Gastrocnemius medialis (tissue), 4 donors: Measurements from ENCODE around the gene SHF.

Experiments
- CTCF ChIP-seq, 5 experiments: fragments of 450-650 bp in 3 of 5; fragments of 200-600 bp in 2 of 5; sonication (generic) in 2 of 5; IDR thresholded peaks in 4 of 5; conservative IDR thresholded peaks in 1 of 5; 1 replicate in 4 of 5; 2 replicates in 1 of 5; pipeline ENCODE4 v1.5.1; 2016 to 2019; ENCODE audit warnings: antibody characterized with exemption in 5 of 5, mild to moderate bottlenecking in 3 of 5, moderate library complexity in 3 of 5
- POLR2A ChIP-seq, 2 donors: fragments of 450-650 bp; IDR thresholded peaks; one replicate each; pipeline ENCODE4 v1.6.1; 2017; ENCODE audit warnings: antibody characterized with exemption in 2 of 2, mild to moderate bottlenecking in 2 of 2, moderate library complexity in 2 of 2

GRCh38 chr15:45171912-45172311, 15.9 kb downstream of the SHF start:
- TF ChIP-seq CTCF (IDR thresholded peaks at IDR 0.05 in 4 of 5, conservative IDR thresholded peaks at IDR 0.05 in 1 of 5) = no peak
- no peak for TF ChIP-seq POLR2A (IDR thresholded peaks at IDR 0.05)
